Neural progenitor cell (in vitro differentiated cells): ENCODE results near the gene DHX35.

Source experiments
- CTCF ChIP-seq: fragments of 200-600 bp; sonication (generic); IDR thresholded peaks from 2 replicates; pipeline ENCODE4 v1.5.1; 2017; ENCODE audit warnings: antibody characterized with exemption, mild to moderate bottlenecking
- EZH2 ChIP-seq: fragments of 200-600 bp; sonication (generic); IDR thresholded peaks from 2 replicates; pipeline ENCODE4 v1.6.1; 2017; ENCODE audit warnings: antibody characterized with exemption, mild to moderate bottlenecking, moderate library complexity

- TF ChIP-seq CTCF (no peak), EZH2 (no peak)
Measured at GRCh38 chr20:38945012-38945411, 17.1 kb upstream of the DHX35 start.
